Stimulated activated CD4-positive, alpha-beta T cell treated with anti-CD3 and anti-CD28 coated beads, TNF-alpha, amount 100 ng/mL, for 1 hour (primary cell): ENCODE measurements around the gene TNXB.
"Not testable (repeated sequence)": the region's sequence is repeated elsewhere in the genome, so short reads cannot be mapped to it uniquely, and the experiment has no call there.

ENCODE experiments used
- DNase-seq, 3 donors: peaks; one replicate each; pipeline ENCODE4 v3.0.0-alpha.2; 2020; ENCODE audit warnings: low read depth in 3 of 3, low spot score in 1 of 3

TNXB gene

GRCh38 chr6:32109114-32109764 lies at the start of gene TNXB:
Gene TNXB, minus strand, starts transcription at chr6:32109338. Its CDS starts 11,140 bp downstream, at chr6:32098198.
- DNase-seq = no peak

- no peak for DNase-seq
Measured at GRCh38 chr6:32158052-32158451, 48.9 kb upstream of the TNXB start.

GRCh38 chr6:32156891-32157290 lies 47.8 kb upstream of the TNXB start:
- no peak for DNase-seq

- peak in 2 of 3 donors; percentile 19 to 35 for DNase-seq
Measured at GRCh38 chr6:32154514-32155161, 45.5 kb upstream of the TNXB start.

- peak; percentile 37 to 47 (median 42) for DNase-seq
Measured at GRCh38 chr6:32153564-32154513, 44.7 kb upstream of the TNXB start, which contains the start of gene PPT2. Gene PPT2, plus strand, starts transcription at chr6:32154141. Its CDS starts 454 bp downstream, at chr6:32154595.

- DNase-seq = no peak
Measured at GRCh38 chr6:32152769-32153563, 43.8 kb upstream of the TNXB start.

- DNase-seq = no peak
Measured at GRCh38 chr6:32151863-32152768, 43.0 kb upstream of the TNXB start, which contains the start of gene PRRT1. Gene PRRT1, minus strand, starts transcription at chr6:32151939. Its CDS starts 112 bp downstream, at chr6:32151827.

- DNase-seq = no peak
Measured at GRCh38 chr6:32151181-32151862, 42.2 kb upstream of the TNXB start.

- DNase-seq = no peak
Measured at GRCh38 chr6:32149932-32150870, 41.1 kb upstream of the TNXB start.

- no peak for DNase-seq
Measured at GRCh38 chr6:32149092-32149755, 40.1 kb upstream of the TNXB start.

GRCh38 chr6:32148289-32149091 lies 39.4 kb upstream of the TNXB start:
- peak; percentile 16 to 64 (median 36) for DNase-seq

GRCh38 chr6:32147401-32148132 lies 38.4 kb upstream of the TNXB start:
- DNase-seq = no peak

GRCh38 chr6:32146687-32147086 lies 37.5 kb upstream of the TNXB start:
- DNase-seq = no peak

- DNase-seq = no peak
Measured at GRCh38 chr6:32146287-32146686, 37.1 kb upstream of the TNXB start.

- DNase-seq = not testable (repeated sequence)
Measured at GRCh38 chr6:32144238-32144637, 35.1 kb upstream of the TNXB start.
